ENCODE results near the gene ALDH7A1.

ALDH7A1 gene

GRCh38 chr5:126597156-126597555 lies 2.1 kb upstream of the ALDH7A1 start:
- DNase-seq (ENCODE audit: extremely low read depth, low read depth): no peak
- no peak overlapping the region for H3K4me3 ChIP-seq (replicated peaks; ENCODE audit: low read depth, low read length)
- no peak for TF ChIP-seq CTCF (IDR thresholded peaks at IDR 0.05; ENCODE audit: low read depth, low read length, missing control alignments)

GRCh38 chr5:126595486-126596083 lies 566 bp upstream of the ALDH7A1 start:
- DNase-seq (ENCODE audit: extremely low read depth, low read depth): no peak
- TF ChIP-seq CTCF (IDR thresholded peaks at IDR 0.05; ENCODE audit: low read depth, low read length, missing control alignments): no peak
- H3K4me3 ChIP-seq (replicated peaks; ENCODE audit: low read depth, low read length): peak overlapping the region; percentile 54

- DNase-seq (ENCODE audit: extremely low read depth, low read depth): no peak
- no peak overlapping the region for H3K4me3 ChIP-seq (replicated peaks; ENCODE audit: low read depth, low read length)
- no peak for TF ChIP-seq CTCF (IDR thresholded peaks at IDR 0.05; ENCODE audit: low read depth, low read length, missing control alignments)
Observed at GRCh38 chr5:126591549-126591948, 3.5 kb downstream of the ALDH7A1 start.

GRCh38 chr5:126589536-126590297 lies 5.3 kb downstream of the ALDH7A1 start:
- H3K4me3 ChIP-seq (replicated peaks; ENCODE audit: low read depth, low read length): no peak overlapping the region
- no peak for TF ChIP-seq CTCF (IDR thresholded peaks at IDR 0.05; ENCODE audit: low read depth, low read length, missing control alignments)
- no peak for DNase-seq (ENCODE audit: extremely low read depth, low read depth)

- no peak for TF ChIP-seq CTCF (IDR thresholded peaks at IDR 0.05; ENCODE audit: low read depth, low read length, missing control alignments)
- no peak overlapping the region for H3K4me3 ChIP-seq (replicated peaks; ENCODE audit: low read depth, low read length)
- no peak for DNase-seq (ENCODE audit: extremely low read depth, low read depth)
Observed at GRCh38 chr5:126587551-126588390, 7.2 kb downstream of the ALDH7A1 start.

GRCh38 chr5:126583761-126584160 lies 11.3 kb downstream of the ALDH7A1 start:
- H3K4me3 ChIP-seq (replicated peaks; ENCODE audit: low read depth, low read length): no peak overlapping the region
- no peak for TF ChIP-seq CTCF (IDR thresholded peaks at IDR 0.05; ENCODE audit: low read depth, low read length, missing control alignments)
- DNase-seq (ENCODE audit: extremely low read depth, low read depth): no peak

All from HFF-Myc (cell line).